ENCODE results near the gene OAS1.

GRCh38 chr12:112936927-112937326, 30.2 kb downstream of the OAS1 start:
- TF ChIP-seq, protein P1, sequence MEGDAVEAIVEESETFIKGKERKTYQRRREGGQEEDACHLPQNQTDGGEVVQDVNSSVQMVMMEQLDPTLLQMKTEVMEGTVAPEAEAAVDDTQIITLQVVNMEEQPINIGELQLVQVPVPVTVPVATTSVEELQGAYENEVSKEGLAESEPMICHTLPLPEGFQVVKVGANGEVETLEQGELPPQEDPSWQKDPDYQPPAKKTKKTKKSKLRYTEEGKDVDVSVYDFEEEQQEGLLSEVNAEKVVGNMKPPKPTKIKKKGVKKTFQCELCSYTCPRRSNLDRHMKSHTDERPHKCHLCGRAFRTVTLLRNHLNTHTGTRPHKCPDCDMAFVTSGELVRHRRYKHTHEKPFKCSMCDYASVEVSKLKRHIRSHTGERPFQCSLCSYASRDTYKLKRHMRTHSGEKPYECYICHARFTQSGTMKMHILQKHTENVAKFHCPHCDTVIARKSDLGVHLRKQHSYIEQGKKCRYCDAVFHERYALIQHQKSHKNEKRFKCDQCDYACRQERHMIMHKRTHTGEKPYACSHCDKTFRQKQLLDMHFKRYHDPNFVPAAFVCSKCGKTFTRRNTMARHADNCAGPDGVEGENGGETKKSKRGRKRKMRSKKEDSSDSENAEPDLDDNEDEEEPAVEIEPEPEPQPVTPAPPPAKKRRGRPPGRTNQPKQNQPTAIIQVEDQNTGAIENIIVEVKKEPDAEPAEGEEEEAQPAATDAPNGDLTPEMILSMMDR (IDR thresholded peaks at IDR 0.05; ENCODE audit: low read length): no peak
- no peak for TF ChIP-seq EZH2 (IDR thresholded peaks at IDR 0.05; ENCODE audit: borderline replicate concordance, low read length)

All from OCI-LY1 (cell line).